GM21737 (cell line): ENCODE data around the gene DPF3.

ENCODE experiments used
- ATAC-seq: cut with Tn5 transposase; IDR thresholded peaks from one replicate; pipeline ENCODE4 v1.9.1; 2021; ENCODE audit warnings: mild to moderate bottlenecking, moderate library complexity; ENCODE audit not compliant: unreplicated experiment

Gene DPF3

DNA sequence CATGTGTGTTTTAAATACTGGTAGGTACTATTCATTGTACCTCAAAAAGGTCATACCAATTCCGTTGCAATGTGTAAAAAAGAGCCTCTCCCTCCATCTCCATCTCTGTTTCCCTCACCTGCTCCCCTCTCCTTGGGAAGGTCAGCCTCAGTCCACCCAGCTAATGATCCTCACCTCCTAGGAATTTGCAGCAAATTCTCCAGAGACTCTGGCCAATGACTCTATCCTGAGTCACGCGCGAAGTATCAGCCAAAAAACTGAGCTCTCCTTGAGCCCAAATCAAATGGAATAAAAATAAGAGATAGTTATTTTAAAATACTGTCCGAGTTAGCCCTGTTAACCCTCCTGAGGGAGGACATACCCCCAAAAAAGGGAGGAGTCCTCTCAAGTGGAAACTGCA is 148.4 kb downstream of the DPF3 start:
- no peak for ATAC-seq

DNA sequence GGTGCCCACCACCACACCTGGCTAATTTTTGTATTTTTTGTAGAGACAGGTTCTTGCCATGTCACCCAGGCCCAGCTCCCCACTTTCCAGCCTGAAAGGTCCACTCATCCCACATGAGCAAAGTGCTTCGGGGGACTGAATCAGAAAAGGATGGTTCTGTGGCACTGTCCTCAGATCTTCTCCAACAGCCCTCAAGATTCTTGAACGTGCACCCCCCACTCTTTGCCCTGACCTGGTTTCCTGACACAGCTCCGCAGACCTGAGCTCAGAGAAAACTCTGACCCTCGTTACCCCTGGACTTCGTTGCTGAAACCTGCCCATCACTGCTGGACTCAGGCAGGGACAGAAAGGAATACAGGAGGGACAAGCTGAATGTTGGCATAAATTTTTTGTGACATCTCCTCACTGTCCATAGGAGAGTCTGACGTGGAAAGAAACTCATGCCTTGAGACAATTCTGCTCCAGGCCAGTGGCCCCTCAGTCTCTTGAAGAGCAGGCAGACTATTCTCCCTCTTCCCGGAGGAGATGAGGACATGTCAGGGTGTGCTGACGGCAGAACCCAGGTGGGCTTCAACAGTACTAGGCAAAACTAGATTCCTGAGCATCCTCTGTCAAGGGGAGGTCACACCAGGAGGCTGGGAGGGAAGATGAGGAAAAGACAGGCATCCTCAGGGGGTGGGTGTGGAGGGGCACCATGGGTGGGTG is 149.3 kb downstream of the DPF3 start:
- no peak for ATAC-seq

DNA sequence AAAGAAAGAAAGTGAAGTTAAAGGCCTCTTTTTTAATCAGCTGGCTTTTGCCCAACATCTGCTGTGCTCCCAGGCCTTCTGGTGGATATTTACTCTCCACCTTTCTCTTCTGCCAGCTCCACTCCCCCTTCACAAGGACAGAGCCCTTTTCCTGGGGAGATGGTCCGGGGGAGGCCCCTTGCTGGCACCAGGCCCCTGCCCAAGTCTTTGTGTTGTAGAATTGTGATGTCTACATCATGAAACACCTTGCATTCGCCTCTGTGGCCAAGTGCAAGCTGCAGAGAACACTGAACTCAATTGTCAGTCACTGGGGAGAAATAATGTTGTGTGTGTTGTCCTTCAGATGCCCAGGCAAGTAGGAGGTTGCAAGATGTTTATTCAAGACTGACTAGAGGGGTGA is 150.3 kb downstream of the DPF3 start:
- ATAC-seq: no peak

DNA sequence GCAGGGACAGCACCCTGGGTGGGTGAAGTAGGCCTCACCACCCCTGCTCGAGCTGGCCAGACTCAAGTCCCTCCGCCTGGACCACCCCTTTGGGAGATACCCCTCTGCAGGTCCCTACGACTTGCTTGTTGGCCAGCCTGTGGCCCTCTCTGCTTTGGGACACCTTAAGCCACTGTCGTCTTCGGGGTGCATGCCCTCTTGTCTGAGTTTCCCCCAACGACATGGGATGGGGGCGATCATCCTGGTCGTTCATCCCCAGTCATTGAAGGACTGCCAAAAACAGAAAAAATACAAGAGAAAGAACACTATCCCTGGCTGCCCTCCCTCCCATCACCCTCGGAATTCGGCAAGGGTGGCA is 151.1 kb downstream of the DPF3 start:
- no peak for ATAC-seq

DNA sequence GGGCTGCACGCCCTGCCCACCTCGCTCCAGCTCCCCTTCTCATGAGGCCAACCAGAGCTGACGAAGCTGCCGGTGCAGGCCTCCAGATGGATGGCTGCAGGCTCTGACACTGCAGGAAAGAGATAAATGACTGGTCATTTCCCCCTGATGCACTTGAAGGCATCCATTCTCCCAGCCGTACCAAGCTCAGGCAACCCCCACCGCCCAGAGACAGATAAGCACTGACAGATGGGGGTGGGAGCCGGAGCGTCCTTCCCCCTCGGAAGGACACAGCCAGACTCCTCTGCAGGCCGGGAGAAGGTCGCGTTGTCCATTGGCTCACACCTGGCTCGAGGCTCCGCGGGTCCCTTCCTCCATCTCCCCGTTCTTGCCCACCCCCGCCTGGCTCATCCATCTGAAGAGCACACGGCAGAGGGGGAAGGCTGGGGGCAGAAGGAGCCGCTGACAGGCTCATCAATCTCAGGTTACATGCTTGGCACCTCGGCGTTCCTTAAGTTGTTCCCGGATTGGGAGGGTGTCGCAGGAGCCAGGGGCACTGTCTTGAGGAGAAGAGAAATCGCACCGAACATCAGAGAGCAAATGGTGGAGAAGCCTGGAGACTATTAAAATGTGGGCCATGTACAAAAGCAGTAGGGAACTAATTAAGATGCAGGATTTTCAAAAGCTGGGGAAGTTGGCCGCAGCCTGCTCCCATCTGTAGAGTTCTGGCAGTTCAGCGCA is 151.6 kb downstream of the DPF3 start:
- no peak for ATAC-seq

DNA sequence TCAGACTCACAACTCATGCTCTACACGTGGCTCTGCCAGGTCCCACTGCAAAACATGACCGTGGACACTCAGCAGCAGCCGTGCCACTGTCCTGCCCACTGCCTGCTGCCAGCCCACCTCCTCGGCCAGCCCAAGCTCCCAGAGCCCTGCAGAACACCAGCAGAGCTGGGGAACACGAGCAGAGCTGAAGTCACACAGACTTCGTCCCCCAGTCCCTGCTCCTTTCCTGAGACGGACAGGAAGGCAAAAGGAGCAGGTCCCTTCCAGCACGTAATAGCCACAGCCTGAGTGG is 152.1 kb downstream of the DPF3 start:
- ATAC-seq: no peak

DNA sequence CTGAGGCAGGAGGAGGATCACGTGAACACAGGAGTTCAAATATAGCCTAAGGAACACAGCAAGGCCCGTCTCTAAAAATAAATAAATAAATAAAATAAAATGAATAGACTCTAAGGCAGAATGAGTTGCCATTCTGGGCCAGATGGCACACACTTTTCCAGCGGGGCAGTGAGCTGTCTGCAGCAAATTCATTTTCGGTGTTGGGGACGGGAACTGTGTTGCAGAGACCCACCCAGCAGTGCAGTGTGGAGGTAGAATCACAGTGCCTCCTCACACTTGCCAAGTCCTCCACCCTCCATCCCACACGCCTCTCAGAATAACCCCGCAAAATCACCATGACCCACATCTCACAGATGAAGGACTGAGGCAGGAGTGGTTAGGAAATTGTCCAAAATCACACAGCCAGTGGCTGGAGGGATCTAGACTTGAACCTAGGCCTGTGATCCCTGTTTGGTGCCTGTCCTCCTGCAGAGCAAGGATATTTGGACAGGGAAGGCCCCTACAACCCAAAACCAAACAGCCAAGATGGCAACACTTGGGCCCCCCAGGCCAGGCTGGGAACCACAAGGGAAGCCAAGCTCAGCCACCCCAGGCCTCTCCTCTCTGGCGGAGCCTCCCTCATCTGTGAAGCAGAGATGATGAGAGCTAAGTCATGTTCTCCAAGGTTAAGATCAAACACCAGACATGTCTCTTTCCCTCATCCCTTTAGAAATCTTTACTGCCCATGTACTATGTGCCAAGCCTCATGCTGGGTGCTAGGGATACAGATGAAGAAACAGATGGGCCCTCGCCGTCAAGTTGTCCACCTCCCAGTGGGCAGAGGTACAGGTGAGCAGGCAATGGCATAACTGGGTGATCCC is 152.7 kb downstream of the DPF3 start:
- ATAC-seq: no peak

DNA sequence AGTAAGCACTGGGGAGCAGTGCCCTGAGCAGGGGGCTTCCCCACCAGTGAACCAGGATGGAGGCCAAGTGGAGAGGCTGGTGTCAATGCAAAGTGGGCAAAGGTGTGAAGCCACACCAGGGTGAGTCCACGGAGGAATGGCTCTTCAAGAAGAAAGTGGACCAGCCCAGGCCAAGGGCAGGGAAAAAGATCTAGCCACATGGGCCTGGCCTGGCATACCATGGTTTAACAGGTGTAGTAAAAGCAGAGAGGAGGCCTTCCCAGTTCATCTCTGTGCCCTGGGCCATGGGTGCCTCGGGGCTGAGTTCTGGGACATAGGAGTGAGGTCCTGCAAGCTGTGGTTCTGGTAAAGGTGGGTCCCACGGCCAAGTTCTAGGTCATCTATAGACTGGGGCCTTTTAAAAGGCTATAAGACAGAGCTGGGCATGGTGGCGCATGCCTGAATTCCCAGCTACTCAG is 153.4 kb downstream of the DPF3 start:
- ATAC-seq: no peak

DNA sequence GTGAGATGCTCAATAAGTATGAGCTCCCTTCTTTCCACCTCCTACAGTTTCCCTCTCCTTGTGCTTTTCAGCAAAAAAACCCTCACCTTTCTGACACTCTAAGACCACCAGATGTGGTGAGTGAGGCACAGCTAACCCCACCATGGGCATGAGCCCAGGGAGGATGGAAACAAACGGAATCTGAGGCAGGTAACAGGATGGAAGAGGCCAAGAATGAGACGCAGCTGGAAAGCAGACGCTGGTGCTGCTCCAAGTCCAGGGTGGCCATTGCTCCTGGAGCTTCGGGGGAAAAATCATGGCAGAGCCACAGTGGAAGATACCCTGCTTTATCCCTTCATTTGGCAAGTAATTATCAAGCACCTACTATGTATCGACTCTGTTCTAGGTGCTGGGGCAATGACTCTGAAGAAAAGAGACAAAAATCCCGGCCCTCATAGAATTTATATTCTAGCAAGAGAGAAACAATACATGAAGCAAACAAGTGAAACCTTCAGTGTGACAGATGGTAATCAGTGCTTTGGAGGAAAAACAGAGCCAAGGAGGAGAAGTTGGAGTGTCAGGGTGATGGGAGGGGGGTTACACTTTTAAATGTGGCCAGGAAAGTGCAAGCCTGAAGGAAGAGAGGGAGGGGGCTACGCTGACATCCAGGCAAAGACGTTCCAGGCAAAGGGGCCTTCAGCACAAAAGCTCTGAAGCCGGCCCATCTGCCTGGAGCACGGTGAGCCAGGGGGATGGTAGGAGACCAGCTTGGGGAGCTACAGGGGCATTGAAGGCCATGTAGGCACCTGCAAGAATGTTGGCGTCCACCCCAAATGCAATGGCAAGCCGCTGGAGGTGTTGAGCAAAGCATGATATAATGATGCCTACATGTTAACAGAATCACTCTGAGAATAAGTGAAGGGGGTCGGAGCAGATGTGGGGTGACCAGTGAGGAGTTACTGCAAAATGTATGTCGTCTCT is 154.2 kb downstream of the DPF3 start:
- ATAC-seq: no peak

DNA sequence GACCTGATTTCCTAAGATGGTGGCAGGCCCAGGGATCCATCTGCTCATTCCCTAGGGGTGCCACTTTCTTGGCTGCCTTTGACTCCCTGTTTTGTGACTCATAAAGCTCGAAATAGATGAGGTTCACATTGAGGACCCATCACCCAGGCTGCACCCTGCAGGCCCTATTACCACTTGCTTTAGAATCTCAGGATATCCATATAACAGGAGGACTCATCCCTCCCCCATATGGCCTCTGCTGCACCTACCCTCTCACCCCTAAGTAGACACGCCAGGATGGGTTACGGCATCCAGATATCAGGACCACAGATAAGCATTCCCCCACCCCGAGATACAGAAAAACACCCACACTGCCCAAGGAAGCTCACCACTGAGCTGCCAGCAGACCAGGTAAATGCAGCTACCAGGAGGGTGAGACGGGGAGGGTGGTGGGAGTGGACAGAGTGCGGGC is 155.7 kb downstream of the DPF3 start:
- no peak for ATAC-seq

DNA sequence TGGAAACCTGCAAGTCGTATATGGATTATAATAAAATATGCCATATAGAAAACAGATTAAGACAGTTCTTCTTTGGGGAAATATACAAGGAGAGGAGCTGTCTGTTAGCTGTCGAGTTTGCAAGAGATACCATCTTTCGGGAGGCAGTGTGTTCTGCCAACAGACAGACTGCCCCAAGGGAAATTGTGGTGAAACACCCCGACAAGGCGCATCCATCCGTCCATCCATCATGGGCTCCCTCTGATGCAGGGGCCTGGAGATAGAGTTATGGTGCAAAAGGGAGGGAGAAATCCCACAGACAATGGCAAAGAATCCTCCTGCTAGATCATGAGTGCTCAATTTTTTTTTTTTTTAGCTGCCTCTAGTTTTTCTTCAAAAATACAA is 156.3 kb downstream of the DPF3 start:
- no peak for ATAC-seq

DNA sequence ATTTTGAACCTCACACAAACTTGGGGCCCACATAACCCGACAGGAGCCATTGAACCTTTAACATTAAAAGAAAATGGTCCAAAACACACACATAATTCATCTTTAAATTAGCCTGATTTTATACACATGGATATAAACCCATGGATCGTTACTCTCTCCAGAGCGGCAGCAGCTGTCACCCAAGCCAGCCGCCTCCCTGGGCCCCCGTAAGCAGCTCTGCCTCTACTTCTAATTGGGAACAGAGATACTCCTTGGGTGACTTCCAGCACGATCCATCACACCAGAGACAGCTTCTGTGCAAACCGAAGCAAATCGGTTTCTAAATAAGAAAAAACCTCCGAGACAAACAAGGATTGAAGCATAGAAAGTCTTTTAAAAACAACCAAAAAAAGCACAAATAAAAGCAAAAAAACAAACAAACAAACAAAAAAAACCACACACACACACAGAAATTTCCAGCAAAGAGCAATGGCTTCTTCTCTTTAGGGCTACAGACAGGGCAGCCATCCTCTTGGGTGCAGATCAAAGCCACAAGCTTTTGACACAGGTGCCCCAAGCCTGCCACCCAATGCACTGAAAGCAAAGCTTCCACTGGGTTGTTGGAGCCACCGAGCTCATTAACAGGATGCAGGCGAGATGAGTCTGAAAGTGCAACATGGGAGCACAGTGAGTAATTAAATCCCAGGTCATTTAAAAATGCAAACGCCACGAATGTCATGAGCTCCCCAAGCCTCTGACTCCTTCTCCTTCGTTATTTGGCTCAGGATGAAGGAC is 156.9 kb downstream of the DPF3 start:
- ATAC-seq: no peak

DNA sequence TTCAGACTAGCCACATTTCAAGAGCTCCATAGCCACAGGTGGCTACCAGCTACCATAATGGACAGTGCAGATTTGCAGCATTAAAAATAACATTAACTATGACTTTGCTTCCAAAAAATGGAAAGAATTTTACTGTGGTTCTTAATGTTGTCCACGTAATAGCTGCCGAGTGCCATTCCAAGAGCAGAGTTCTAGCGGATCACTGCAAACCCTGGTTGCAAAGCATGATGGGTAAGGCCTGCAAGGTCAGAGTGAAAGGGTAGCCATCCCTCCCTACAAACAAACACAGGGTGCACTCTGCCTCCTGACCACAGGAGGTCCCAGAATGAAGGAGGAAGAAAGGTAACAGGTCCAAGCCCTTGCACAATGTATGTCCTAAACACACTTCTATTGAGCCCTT is 157.6 kb downstream of the DPF3 start:
- ATAC-seq: no peak

DNA sequence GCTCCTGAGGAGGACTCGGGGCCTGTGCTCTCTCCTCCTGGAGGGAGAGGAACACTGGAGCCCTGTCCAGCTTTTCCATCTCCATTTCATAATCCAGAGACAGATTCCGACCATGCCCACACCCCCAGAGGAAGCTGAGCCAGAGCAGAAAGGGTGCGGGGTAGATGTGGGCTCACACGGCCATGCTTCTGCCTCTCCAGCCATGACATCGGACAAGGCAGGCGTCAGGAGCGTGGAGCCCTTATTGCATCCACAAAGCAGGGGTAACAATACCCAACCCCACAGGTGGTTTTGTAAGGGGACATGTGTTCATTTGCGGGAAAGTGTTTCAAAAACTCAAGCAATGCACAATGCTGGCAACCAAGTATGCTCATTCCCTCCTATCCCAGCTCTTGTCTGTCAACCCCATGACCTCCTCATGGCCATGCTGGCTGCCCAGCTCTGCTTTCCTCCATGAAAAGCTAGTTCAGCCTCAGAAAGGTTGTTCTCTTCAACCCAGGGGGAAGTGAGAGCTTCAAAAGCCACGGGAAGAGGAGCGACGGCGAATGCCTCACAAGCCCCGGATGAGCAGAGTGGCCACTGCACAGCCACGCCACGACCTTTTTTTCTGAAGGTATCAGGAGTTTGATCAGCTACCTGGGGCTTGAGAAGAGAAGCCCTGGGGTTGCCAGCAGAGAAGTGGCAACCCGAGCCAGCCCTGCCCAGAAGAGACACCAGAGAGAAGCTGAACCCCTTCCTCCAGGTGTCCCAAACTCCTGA is 161.7 kb downstream of the DPF3 start:
- no peak for ATAC-seq

DNA sequence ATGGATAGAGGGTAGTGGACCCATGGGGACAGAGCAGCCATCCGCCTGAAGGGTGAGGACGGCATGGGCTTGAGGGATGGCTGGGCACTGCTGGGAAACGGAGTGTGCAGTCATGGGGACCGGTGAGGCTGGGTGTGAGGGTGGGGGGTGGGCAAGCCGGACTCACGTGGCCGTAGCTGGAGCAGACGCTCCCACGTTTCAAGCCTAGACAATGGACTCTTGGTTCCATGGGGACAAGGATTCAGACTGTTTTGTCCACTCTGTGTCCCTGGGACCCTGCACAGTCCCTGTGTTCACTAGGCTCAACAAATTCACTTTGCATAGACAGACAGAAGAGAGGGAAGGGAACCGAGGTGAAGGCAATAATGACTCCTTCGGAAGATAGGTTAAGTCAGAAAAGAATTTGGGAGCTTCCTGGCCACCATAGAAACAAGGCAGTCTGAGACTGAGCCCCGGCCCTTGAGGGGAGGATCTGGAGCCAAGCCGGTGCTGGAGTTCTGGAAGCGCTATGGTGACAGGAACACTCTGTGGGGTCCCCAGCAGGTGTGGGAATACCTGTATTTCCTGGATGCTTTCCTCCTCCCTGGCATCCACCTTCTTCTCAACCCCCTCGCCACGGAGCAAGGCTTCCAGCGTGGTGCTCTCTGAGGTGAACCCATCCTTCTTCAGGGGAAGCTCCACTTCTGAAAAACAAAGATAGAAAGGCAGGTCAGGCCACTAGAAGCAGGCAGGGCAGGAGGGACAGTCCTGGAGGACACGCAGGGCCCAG is 162.5 kb downstream of the DPF3 start:
- ATAC-seq: no peak

DNA sequence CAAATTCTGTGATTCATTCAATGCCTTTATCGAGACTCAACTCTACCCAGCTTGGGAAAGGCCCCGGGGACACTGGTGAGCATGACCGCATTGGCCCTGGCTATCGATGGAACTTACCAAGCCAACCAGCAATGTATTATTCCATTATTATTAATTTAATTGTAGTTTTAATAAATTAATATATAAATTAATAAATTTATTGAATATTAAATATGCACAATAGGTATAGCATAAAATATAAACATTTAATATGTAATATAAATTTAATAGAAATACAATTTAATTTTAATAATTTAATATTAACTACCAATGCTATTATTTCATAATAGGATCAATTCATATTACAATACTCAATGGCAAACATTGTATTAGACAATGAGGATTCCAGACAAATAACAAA is 163.4 kb downstream of the DPF3 start:
- ATAC-seq: no peak

DNA sequence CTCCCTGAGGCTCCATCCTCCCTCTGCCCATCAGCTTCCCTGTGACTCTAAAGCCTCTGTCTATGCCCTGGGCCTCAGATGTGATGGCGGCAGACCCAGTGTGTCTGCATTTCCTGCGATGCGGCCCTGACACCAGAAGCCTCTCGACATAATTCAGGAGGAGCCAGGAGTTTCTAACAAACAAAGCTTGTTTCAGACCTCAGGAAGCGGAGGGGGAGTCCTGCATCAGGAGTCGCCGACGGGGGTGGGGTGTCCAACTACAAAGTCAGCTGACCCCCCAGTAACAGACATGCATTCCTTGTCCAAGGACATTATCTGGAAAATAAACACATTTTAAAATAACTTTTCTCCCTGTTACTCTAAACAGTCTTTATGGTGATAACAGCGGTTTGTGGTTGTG is 167.5 kb downstream of the DPF3 start:
- no peak for ATAC-seq

DNA sequence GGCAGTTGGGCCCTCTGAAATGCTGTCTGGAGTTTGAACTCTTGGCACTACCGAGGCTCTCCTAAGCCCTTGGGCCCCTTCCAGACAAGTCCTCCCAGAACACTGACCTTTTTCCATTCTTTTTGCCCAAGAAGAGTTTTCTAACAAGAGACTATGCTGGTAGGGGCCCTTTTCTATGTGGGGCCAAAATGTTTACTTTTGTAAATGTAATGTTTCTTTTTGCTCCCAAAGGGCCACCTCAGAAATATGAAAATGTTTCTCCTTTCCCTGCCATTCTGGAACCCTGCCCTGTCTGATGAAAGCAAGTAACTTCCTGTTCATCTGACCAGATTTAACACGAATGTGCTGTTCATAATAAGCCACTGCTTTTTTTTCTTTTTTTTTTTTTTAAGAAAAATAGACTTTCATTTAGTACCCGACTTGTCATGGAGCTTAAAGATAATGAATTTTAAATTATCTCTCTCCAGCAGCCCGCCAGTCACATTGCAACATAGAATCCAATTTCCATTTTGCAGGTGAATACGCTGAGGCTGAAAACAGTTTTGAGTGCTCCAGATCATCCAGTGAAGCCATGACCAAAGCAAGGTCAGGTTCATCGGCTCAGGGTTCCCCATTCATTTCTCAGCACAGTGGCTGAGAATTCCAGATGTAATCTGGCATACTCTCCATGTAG is 169.9 kb downstream of the DPF3 start:
- ATAC-seq: no peak
